HG03039 (cell line): ENCODE results near the gene LRTM2.

Source experiments
- ATAC-seq: cut with Tn5 transposase; IDR thresholded peaks from one replicate; pipeline ENCODE4 v1.9.1; 2021; ENCODE audit warnings: mild to moderate bottlenecking, moderate library complexity; ENCODE audit not compliant: unreplicated experiment

LRTM2 gene

DNA sequence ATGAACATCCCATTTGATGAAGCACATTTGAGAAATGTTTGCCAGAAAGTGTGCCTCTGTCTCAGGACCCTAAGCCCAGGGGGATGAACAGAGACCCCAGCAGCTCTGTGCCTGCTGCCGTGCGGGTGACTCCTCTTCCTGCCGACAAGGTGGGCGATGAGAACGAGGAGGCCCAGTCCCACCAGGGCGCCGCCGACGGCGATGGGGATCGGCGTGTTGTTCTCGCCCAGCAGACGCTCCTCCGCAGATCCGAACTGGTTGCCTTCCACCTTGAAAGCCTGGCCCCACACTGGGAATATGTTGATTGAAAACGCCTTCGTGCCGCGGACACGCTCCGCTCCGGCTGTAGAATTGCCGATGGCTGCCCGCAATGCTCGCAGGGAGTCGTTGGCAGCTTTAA lies 44.1 kb downstream of the LRTM2 start:
- no peak for ATAC-seq

DNA sequence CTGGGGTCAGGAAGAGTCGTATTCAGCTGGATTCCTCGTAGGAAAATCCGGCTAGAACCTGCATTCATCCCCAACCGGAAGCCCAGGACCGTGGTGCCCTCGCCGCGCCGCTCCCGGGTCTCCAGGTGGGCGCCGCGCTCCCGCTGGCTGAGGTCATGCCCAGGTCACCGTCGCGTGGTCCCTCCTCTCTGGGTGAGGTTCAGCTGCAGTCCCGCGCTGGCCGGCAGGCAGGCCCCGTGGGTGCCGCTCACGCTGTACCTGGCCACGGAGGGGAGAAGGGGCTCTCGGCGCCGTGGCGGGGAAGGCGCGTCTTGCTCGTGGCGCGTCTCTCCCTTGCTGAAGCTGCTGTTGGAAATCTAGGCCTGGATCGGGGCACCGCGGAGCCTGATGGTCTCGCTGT lies 44.5 kb downstream of the LRTM2 start:
- ATAC-seq, result no peak

DNA sequence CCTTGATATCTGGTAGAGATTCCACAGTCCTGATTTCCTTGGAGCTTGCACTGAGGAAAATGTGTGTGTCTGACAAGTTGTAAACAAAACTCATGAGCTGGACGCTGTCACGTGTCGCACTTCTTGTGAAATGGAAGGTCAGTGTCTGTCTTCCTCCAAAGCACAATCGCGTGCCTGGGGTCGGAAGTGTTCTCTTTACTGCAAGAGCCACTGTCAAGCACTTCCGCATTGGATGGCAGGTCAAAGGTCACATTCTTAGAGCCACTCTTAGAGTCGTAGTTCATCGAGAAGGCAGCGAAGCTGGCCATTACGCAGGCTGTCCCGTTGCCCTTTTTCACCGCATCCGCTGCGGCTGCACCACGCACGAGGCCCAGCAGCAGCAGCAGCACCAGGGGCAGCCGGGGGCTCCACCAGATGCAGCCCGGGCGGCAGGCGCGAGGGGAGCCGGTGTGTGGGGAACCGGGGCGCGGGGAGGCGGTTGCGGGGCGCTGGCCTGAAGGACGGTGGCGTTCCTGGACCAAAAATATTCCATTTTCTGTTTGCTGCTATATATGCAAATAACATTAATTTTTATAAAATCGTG lies 45.0 kb downstream of the LRTM2 start:
- ATAC-seq, result no peak

DNA sequence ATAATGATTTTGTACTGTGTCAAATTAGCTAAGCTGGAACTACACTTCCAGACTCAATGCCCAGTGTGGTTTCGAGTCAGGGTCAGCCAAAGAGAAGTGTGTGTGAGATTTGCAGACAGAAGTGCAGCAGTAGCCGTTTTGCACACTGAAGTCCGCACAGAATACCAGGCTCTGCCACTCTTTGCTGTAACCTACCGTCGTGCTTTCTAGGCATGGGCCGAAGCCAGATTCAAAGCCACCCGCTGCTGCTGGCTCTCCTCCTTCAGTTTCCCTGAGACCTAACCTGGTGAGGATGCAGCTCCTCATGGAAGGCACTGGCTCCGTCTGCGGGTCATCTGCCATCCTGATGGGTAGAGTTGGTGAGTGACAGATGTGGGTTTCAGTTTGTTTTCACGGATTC lies 48.8 kb downstream of the LRTM2 start:
- no peak for ATAC-seq

DNA sequence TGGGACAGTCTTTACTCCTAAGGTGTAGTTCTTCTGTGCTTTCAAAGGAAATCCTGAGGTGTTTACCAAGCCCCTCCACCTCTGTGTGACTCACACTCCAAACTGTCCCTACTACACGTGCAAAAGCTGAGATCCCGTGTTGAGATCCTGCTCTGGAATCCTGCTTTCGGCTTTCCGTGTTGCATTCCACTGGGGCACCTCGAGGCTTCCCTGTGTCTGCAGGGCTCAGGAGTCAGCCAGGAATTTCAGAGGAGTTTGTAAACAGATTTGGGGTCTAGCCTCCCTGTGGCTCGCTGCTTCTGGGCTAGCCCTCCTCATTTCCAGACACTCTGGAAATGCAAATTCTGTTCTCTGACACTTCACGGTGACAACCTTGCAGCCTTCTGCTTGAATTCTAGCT lies 49.7 kb downstream of the LRTM2 start:
- no peak for ATAC-seq

DNA sequence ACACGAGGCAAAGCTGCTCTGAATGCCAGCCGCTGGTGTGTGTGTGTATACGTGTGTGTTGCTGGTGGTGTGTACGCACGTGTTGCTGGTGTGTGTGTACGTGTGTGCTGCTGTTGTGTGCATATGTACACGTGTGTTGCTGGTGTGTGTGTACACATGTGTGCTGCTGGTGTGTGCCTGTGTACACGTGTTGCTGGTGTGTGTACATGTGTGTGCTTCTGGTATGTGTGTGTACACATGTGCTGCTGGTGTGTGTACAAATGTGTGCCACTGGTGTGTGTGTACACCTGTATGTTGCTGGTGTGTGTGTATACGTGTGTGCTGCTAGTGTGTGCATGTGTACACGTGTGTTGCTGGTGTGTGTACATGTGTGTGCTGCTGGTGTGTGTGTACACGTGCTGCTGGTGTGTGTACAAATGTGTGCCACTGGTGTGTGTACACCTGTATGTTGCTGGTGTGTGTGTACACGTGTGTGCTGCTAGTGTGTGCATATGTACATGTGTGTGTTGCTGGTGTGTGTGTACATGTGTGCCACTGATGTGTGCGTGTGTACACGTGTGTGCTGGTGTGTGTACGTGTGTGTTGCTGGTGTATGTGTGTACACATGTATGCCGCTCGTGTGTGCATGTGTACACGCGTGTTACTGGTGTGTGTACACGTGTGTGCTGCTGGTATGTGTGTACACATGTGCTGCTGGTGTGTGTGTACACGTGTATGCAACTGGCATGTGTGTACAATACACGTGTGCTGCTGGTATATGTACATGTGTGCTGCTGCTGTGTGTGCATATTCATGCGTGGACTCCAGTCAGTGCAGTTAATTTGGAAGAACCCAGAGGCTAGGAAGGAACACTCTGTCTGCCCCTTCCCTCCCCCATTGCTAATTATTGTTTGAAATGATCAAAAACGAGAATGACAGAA lies 50.9 kb downstream of the LRTM2 start:
- no peak for ATAC-seq

DNA sequence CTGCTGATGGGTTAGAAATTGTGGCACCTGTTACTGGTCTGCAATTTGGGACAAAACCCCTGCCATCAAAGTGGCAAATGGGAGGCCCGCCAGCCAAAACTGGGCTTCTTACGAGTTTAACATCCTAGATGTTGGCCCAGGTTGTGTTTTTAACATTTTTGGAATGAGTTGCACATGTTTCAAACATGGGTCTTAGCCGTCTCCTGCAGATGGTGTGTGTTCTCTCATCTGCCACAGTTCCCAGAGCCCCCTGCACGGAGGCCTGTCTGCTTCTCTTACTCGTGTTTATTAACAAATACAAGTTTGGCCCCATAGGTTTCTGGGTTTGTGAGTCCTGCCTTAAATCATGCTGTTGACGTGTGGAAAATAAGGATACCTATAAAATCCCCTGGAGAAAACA lies 51.6 kb downstream of the LRTM2 start:
- no peak for ATAC-seq

DNA sequence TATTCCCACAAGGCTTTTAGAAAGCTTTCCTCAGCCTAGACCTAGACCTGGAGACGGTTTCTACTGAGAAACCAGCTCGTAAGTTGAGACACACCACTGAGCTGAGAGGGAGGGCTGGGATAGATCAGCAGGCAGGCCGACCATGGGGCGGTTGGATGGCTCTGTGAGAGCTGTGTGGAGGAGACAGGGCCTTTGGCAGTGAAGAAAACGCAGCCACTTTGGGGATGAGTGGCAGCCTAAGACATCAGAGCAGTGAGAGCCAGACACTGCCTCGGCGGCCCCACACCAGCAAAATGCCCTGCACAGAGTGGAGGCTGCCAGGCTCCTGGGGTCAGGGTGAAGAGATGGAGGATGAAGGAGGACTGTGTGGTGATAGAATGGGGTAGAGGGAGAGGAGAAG lies 52.1 kb downstream of the LRTM2 start:
- no peak for ATAC-seq

DNA sequence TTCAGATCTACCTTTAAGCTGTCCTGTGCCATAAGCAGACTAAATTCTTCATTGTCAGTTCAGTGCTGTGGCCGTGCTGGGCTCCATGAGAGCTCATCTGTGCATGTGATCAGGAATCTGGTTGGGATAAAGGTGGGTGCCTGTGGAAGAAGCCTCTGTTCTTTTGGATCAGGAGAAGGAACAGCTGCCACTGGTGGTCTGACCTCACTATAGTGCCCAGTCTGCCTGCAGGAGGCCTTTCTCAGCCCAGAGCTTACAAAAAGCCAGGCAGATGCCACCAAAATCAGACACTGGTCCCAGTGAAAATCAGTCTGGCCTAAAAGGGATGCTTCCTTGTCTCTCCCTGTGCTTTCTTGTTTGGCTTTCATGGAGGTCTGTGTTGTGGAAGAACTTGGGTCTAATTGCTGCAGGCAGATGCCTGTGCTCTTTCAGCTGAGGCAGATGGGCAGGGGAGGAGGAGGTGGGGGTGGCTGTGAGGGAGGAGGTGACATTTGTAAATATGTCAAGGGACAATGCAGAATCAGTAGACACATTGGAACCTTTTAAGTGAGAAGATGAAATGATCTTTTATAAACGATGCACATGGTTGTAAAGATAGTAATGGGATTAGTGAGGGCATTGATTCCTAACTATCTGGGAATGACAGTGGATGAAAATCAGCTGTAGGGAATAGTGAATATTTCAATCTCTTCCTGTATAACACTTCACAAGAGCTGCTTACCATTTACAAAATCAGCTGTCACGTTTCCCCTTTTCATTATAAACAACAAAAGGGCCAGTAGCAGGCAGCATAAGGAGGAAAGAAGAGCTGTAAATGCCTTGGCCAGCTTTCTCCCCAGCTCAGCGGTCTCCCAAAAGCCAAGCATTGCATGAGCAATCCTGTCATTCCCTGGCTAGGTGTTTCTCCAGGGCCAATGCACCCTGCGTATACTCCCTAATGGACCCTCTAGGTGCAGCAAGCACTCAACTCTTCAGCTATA lies 53.5 kb downstream of the LRTM2 start:
- no peak for ATAC-seq

DNA sequence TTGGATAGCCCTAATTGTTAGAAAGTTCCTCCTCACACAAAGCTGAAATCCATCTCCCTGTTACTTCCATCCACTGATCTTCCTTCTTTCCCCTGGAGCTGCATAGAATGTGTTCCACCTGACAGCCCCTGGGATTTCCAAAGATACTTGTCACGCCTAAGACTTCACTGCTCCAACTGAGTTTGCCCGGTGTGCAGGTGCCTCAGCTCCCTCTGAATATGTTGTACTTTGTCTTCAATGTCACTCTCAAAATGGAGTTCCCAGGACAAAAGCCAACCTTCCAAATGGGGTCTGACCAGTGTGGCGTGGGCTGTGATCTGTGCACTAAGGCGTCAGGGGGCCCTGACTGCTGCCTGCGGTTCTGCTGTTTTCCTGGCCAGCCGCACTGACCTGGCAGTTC lies 55.2 kb downstream of the LRTM2 start:
- ATAC-seq, result no peak

DNA sequence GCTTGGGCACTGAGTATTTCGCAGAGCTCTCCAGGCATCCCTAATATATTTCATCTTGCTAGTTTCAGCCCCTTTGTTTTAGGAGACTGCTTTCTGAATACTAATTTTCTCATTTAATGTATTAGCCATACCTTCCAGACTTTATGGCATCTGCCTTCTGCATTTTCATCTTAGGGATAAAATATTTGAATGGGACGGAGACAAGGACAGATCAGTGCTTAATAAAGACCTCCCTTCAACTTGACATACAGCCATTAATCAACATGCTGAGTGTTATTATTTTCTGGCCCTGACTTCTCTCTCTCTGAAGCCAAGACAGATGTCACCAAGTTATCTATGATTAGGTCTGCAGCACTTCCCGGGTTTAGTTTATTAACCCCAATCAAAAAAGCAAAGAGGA lies 55.7 kb downstream of the LRTM2 start:
- no peak for ATAC-seq

DNA sequence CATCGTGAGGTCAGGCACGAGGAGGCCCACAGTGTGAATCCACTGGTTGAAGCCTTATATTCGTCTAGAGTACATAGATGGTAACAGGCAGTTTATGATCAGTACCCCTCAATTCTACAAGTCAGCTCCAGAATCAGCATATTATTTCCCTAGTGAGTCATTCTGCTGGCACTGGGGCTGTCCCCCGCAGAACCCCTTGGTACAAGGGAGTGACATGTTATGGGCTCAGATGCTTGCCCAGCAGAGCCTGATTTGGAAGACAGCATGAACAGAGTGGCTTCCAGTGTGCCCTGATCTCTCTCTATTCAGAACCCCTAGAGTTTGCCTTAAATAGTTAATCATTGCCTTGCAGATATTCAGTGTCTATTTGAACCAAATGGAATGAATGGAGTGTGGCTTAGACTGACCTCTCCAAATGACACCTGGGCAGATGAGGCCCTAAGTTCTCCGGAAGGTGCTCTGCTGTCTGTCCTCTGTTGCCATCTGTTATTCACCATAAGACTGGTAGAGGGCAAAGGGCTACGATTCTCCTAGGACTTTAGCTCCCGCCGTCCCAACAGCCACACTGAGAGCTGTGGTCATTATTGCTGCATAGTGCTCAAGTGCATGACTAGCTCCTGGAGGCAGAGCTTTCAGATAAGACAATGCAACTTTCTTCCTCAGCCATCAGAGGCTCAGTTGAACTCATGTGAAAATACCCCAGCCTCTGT lies 57.0 kb downstream of the LRTM2 start:
- no peak for ATAC-seq

DNA sequence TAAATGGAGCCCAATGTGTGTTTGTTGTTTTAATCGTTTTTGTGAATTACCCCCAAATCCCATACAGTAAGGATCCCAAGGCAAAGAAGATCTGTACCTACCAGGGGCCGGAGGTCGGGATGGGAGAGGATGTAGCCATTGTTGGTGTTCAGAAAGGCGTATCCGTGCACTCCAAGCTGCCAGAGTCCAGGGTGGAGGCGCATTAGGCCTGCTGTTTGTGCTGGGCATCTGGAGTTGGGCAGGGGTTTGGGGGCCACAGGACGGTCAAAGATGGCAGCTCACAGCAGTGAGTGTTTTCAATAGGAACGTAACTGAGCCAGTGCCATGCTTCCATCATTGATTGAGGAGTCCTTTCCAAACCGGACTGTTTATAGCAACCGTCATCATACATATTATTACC lies 57.8 kb downstream of the LRTM2 start:
- ATAC-seq, result no peak

DNA sequence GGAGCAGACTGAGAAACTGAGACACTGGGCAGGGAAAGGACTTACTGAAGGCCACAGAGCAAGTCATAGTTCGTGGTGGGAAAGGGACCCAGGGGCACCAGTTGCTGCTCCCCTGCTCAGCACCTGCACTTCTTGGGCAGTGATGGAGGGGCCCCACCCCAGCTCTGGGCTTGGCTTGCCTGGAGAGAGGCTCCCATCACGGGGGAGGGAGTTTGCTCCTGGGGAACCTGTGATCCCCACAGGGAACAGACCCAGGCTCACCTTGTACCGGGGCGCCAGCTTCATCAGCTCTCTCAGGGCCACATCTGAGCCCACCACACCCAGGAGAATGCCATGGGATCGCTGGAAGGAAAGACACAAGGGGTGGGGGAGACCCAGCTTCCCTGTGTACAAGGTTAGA lies 58.3 kb downstream of the LRTM2 start:
- ATAC-seq, result no peak

DNA sequence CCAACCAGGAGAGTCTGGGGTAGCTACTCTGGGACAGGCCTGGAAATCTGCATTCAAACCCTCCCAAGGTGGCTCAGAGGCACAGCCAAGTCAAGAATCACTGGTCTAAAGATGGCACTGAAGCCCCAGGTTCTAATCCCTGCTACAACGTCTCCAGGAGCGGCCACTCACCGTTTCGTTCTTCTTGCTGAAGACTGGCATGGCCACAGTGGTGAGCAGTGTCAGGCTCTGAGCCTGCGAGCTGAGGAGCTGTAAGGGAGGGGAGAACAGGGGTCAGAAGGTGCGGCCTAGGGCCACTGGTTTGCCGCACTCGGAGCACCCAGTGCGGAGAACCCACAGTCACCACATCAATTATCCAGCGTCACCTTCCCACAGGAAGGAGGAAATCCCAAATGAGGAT lies 59.3 kb downstream of the LRTM2 start:
- no peak for ATAC-seq

DNA sequence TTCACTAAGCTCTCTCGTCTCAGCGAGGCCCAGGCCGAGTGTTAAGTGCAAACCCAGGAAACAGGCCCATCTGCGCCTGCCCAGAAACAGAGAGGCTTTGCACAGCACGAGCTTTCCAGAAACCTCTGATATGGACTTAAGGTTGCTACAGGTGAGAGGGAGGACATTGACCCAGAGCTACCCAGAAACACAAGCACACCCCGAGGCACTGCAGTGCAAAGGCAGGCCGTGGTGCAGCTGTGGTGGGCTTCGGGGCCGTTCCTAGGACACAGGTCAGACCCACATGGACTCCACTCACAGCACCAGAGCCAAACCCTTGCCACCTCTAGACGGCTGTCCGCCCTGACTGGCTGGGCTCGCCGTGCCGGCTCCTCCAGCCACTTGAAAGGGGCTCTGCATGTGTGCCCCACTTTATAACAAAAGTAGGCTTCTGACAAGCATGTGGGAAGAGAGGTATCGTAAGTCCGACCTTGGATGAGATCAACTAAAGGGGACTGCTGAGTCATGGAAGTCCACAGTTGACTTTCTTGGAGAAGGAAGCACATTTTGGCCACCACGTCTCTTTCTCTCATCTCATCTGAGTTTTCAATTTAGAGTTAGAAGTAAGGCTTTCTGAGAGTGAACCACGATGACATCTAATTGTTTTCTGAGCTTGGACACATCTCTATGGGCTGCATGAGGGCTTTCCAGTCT lies 59.9 kb downstream of the LRTM2 start:
- ATAC-seq, result no peak

DNA sequence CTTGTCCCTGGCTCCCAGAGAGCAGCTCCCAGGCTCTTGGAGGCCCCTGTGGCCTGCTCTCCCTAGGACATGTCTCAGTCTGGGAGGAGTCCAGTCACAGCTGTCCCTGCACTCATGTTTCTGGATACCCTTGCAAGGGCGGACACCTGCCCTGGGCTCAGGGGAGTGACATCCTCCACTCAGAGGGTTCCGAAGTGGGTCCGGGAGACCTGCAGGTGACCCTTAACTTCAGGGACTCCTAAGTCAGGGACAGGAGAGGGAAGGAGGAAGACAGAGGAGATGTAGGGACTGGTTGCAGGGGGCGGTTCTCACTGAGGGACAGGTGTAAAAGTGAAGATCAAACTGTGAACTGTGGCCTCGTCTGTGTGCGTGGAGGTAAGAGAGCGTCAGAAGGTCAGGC lies 60.5 kb downstream of the LRTM2 start:
- ATAC-seq, result no peak

DNA sequence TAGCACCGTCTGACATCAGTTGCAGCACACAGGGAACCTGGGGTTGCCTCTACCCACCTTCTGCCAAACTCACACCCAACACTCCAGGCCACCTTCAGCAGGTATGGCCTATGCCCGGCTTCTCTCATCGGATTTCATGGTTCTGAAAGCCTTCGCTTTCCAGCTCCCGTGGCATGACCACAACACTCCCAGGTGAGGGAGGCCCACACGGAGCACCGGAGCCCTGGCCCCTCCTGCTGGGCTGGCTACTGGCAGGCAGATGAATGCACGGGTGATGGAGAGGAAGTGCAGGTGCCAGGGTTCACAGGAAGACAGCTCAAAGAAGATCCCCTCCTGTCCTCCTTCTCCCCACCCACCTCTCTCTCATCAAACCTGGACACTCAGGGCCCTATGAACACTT lies 60.9 kb downstream of the LRTM2 start:
- ATAC-seq, result no peak

DNA sequence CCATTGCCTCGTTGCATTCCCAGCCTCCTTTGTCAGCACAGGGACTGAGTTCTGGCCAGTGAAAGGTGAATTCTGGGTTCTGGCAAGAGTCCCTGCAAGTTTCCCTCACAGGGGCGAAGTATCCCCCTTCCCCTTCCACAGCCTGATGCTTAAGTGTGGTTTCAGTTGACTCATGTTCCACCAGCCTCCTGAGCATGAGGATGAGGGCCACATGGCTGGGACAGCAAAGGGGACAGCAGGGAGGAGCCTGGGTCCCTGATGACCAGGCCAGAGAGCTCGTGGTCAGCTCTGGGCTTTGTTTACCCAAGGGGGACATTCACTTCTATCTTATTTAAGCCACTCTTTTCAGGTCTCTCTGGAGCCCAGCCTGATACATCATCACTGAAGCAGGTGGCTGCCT lies 61.6 kb downstream of the LRTM2 start:
- no peak for ATAC-seq

DNA sequence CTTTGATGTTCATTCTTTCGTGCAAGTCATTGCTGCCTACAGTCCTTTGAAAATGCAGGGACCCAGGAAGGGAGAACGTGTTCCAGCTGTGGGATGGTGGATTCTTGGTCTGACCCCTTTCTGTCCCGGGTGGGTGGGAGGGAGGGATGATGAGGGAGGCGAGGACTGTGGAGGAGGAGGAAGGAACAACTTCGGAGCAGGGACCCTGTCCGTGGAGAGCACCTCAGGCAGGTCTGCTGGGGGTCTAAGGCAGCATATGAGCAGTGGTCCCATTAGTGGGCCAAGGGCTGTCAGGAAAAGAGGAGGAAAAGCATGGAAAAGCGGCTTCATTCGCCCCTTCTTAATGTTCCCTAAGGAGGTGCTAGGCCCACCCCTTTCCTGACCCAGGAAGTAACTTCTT lies 62.0 kb downstream of the LRTM2 start:
- ATAC-seq, result no peak
